Lung (tissue), 12 donors: Measurements from ENCODE around the gene UBE2I. TPM values are rescaled to one million over a fixed set of nuclear protein-coding genes. Genes with fewer than 3 reads are reported as not detected.

ENCODE experiments used
- ATAC-seq: fragments of 200-7000 bp; cut with Tn5 transposase; one replicate; pipeline ENCODE4 v1.9.1; 2020; ENCODE audit warnings: moderate number of reproducible peaks; ENCODE audit not compliant: insufficient read depth, low FRiP score
- DNase-seq, 3 donors: peaks; one replicate each; pipeline ENCODE4 v3.0.0-alpha.2; 2013 to 2017
- H3K27ac ChIP-seq, 2 donors: one replicate each; pipeline ENCODE4 v1.5.1; 2013; ENCODE audit warnings: mild to moderate bottlenecking in 2 of 2, moderate library complexity in 2 of 2, control low read depth in 1 of 2, inconsistent platforms in 1 of 2, low read depth in 1 of 2, low read length in 1 of 2
- H3K27me3 ChIP-seq, 3 donors: one replicate each; pipeline ENCODE4 v1.5.1; 2013; ENCODE audit warnings: low read length in 2 of 3; ENCODE audit not compliant: control insufficient read depth in 3 of 3, insufficient read depth in 3 of 3
- H3K36me3 ChIP-seq, 4 donors: one replicate each; pipeline ENCODE4 v1.5.1; 2013; ENCODE audit warnings: low read length in 4 of 4, mild to moderate bottlenecking in 1 of 4, moderate library complexity in 1 of 4; ENCODE audit not compliant: control insufficient read depth in 4 of 4, insufficient read depth in 4 of 4
- H3K4me1 ChIP-seq, 5 donors: one replicate each; pipeline ENCODE4 v1.5.1; 2013; ENCODE audit warnings: low read length in 5 of 5, mild to moderate bottlenecking in 2 of 5, moderate library complexity in 1 of 5; ENCODE audit not compliant: control insufficient read depth in 5 of 5, insufficient read depth in 5 of 5
- H3K4me3 ChIP-seq: one replicate; pipeline ENCODE4 v1.5.1; 2013; ENCODE audit warnings: mild to moderate bottlenecking, control low read depth, moderate library complexity
- H3K9ac ChIP-seq, 2 donors: one replicate each; pipeline ENCODE4 v1.5.1; 2013; ENCODE audit warnings: low read length in 2 of 2, control low read depth in 1 of 2; ENCODE audit not compliant: insufficient read depth in 1 of 2
- H3K9me3 ChIP-seq, 4 donors: one replicate each; pipeline ENCODE4 v1.5.1; 2013; ENCODE audit warnings: low read length in 3 of 4, mild to moderate bottlenecking in 1 of 4, moderate library complexity in 1 of 4; ENCODE audit not compliant: control insufficient read depth in 4 of 4, insufficient read depth in 3 of 4
- CTCF ChIP-seq: IDR thresholded peaks from 2 replicates; pipeline ENCODE4 v1.5.1; 2012; ENCODE audit warnings: mild to moderate bottlenecking; ENCODE audit errors: control extremely low read depth, extremely low read depth
- WGBS, 2 donors: extraction: QIAGEN DNeasy Blood & Tissue Kit; methylation state at CpG; one replicate each; pipeline ENCODE4 v1.1.7; 2013; 5-methylcytosine and 5-hydroxymethylcytosine counted together
- polyA plus RNA-seq, 2 donors: library from polyadenylated mRNA; stranded (reverse); fragments of 200-250 nt; gene quantifications; one replicate each; pipeline ENCODE4 v1.2.1, GENCODE V29; 2013
- total RNA-seq, 2 donors: library from RNA; depleted of rRNA in 1 of 2; stranded (reverse); fragments of >200 nt in 1 of 2; gene quantifications; one replicate each; pipeline ENCODE4 v1.2.1, GENCODE V29; 2014 to 2021
- donor health status: control.
- donor health status: control.
- donor health status: Bipolar disorder and iron deficiency.
- donor health status: healthy.
- donor health status: DM: yes; HTN: yes; CAD: no.

The UBE2I gene
- total and polyA plus RNA-seq, 4 donors: 63.9 to 96.8 (median 81.5) TPM

- DNase-seq (no peak), ATAC-seq (no peak)
- 37 to 41% methylated on average over 20 of the region's 20 CpGs for WGBS, 2 donors
- Histone ChIP-seq H3K27ac (no peak overlapping the region), H3K36me3 (no peaks in the 10 kb centered on the region), H3K4me1 (peaks cover 0 to 2% (median 0%) of the 10 kb centered on the region in 5 donors), H3K4me3 (no peak overlapping the region), H3K9ac (no peak overlapping the region), H3K27me3 (peaks cover 5 to 38% (median 19%) of the 10 kb centered on the region in 3 donors), H3K9me3 (peaks cover 0 to 6% (median 0%) of the 10 kb centered on the region in 4 donors)
- no peak for TF ChIP-seq CTCF
Observed at GRCh38 chr16:1288813-1289476, 20.5 kb upstream of the UBE2I start.

GRCh38 chr16:1289477-1289866 lies 20.0 kb upstream of the UBE2I start:
- Histone ChIP-seq H3K27ac (no peak overlapping the region), H3K9me3 (peaks cover 0 to 6% (median 0%) of the 10 kb centered on the region in 4 donors), H3K4me1 (peaks cover 0 to 2% (median 0%) of the 10 kb centered on the region in 5 donors), H3K9ac (no peak overlapping the region), H3K27me3 (peaks cover 5 to 38% (median 22%) of the 10 kb centered on the region in 3 donors), H3K36me3 (no peaks in the 10 kb centered on the region), H3K4me3 (no peak overlapping the region)
- TF ChIP-seq CTCF: no peak
- DNase-seq (no peak), ATAC-seq (no peak)
- WGBS, 2 donors: 6% methylated on average over 17 of the region's 17 CpGs

GRCh38 chr16:1290063-1290501 lies 19.4 kb upstream of the UBE2I start:
- no peak for ATAC-seq
- Histone ChIP-seq H3K27ac (no peak overlapping the region), H3K4me3 (no peak overlapping the region), H3K27me3 (peaks cover 5 to 38% (median 23%) of the 10 kb centered on the region in 3 donors), H3K9ac (no peak overlapping the region), H3K9me3 (peaks cover 0 to 6% (median 0%) of the 10 kb centered on the region in 4 donors), H3K4me1 (peaks cover 0 to 2% (median 0%) of the 10 kb centered on the region in 5 donors), H3K36me3 (no peaks in the 10 kb centered on the region)
- no peak for DNase-seq
- 12 to 13% methylated on average over 16 to 22 of the region's 22 CpGs for WGBS, 2 donors
- no peak for TF ChIP-seq CTCF
